ENCODE measurements around the gene SESTD1. TPM values are rescaled to one million over a fixed set of nuclear protein-coding genes. Genes with fewer than 3 reads are reported as not detected.

Gene SESTD1
- total RNA-seq, 1 experiment from 2014 or later, result 26.9 TPM

DNA sequence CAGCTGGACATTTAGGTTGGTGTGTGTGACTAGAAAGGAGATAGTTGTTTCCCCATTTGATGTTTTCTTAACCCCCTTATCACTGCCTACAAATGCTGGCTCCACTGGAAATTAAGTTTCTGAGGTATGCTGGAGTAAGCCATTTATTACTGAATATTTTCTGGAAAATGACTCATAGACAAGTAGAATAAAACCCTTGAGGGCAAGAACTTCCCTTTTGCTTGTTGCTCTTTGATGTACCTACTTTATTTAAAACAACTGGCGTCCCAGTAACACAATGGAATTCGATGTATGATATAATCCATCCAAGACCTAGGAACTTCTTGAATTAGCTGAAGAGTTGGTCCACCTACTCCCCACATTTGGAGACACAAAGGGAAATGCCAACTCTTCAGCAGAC, 33.3 kb upstream of the SESTD1 start:
- ChIA-PET CTCF (no interaction called here), POLR2A (ENCODE audit: low non-redundant PET) (no interaction called here)
- DNase-seq (ENCODE audit: low spot score), result no peak
- H3K36me3 ChIP-seq (ENCODE audit: insufficient read depth, low read length, poor library complexity, severe bottlenecking), result no peaks in the 10 kb centered on the region
- TF ChIP-seq EZH2 (IDR thresholded peaks at IDR 0.05; ENCODE audit: borderline replicate concordance, low read depth, low read length, poor library complexity, severe bottlenecking), result no peak
- TF ChIP-seq, protein P1, sequence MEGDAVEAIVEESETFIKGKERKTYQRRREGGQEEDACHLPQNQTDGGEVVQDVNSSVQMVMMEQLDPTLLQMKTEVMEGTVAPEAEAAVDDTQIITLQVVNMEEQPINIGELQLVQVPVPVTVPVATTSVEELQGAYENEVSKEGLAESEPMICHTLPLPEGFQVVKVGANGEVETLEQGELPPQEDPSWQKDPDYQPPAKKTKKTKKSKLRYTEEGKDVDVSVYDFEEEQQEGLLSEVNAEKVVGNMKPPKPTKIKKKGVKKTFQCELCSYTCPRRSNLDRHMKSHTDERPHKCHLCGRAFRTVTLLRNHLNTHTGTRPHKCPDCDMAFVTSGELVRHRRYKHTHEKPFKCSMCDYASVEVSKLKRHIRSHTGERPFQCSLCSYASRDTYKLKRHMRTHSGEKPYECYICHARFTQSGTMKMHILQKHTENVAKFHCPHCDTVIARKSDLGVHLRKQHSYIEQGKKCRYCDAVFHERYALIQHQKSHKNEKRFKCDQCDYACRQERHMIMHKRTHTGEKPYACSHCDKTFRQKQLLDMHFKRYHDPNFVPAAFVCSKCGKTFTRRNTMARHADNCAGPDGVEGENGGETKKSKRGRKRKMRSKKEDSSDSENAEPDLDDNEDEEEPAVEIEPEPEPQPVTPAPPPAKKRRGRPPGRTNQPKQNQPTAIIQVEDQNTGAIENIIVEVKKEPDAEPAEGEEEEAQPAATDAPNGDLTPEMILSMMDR (conservative IDR thresholded peaks at IDR 0.05; ENCODE audit: low read depth, low read length), result no peak
- H3K4me3 ChIP-seq (ENCODE audit: low read depth, low read length, poor library complexity, severe bottlenecking), result no peak overlapping the region
- BruUV-seq (replicated peaks), result no TSS peak
- H3K9me3 ChIP-seq (ENCODE audit: low read depth, low read length, poor library complexity, severe bottlenecking), result no peaks in the 10 kb centered on the region
- no peak overlapping the region for H3K27ac ChIP-seq (ENCODE audit: low read depth, low read length, poor library complexity, severe bottlenecking)
- no peaks in the 10 kb centered on the region for H3K4me1 ChIP-seq (ENCODE audit: insufficient read depth, low read length, poor library complexity, severe bottlenecking)
- H3K27me3 ChIP-seq (replicated peaks; ENCODE audit: insufficient read depth, low read depth, low read length, poor library complexity), result no peaks in the 10 kb centered on the region
- intact Hi-C loops (cut with micrococcal nuclease; ENCODE audit: unreplicated experiment), result no loop called here

DNA sequence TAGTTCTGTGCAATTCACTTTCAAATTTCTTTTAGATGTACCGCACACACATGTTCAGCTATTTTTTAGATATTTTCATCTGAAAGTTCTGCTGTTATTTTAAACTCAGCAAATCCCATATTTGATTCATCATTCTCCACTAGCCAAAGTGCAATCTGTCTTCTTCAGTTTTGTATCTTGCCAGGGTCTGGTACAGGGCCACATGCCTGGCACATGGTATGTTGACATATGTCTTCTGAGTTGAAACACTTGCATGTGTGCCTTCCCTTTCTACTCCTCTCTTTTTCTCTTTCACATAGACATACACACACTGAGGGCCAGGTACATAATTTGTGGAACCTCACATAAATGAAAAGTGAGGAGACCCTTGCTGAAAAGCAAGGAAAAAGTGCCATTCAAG, 25.7 kb upstream of the SESTD1 start:
- no peaks in the 10 kb centered on the region for H3K4me1 ChIP-seq (ENCODE audit: insufficient read depth, low read length, poor library complexity, severe bottlenecking)
- H3K27ac ChIP-seq (ENCODE audit: low read depth, low read length, poor library complexity, severe bottlenecking), result no peak overlapping the region
- no peak overlapping the region for H3K4me3 ChIP-seq (ENCODE audit: low read depth, low read length, poor library complexity, severe bottlenecking)
- H3K36me3 ChIP-seq (ENCODE audit: insufficient read depth, low read length, poor library complexity, severe bottlenecking), result no peaks in the 10 kb centered on the region
- BruUV-seq (replicated peaks), result no TSS peak
- CTCF ChIA-PET, result no interaction called here
- POLR2A ChIA-PET (ENCODE audit: low non-redundant PET), result no interaction called here
- H3K9me3 ChIP-seq (ENCODE audit: low read depth, low read length, poor library complexity, severe bottlenecking), result no peaks in the 10 kb centered on the region
- TF ChIP-seq EZH2 (IDR thresholded peaks at IDR 0.05; ENCODE audit: borderline replicate concordance, low read depth, low read length, poor library complexity, severe bottlenecking), result no peak
- TF ChIP-seq, protein P1 (conservative IDR thresholded peaks at IDR 0.05; ENCODE audit: low read depth, low read length), result no peak
- intact Hi-C loops (cut with micrococcal nuclease; ENCODE audit: unreplicated experiment), result no loop called here
- no peak for DNase-seq (ENCODE audit: low spot score)
- H3K27me3 ChIP-seq (replicated peaks; ENCODE audit: insufficient read depth, low read depth, low read length, poor library complexity), result no peaks in the 10 kb centered on the region

DNA sequence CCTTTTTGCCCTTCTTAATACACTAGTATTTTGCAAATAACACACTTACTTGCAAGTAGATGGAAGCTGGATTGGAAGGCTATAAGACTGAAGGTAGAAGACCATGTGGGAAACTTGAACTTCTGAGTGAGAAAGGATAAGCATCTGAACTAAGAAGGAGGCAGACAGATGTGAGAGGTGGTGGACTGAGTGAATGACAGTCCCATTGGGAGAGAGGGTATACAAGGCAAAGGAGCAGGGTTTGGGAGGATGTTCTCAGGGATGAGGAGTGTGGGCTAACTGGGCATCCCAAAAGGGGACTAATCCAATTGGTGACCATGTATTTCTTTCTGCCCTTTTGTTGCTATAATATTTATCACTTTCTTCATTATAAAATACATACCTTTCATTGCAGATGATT, 20.4 kb upstream of the SESTD1 start:
- DNase-seq (ENCODE audit: low spot score), result no peak
- POLR2A ChIA-PET (ENCODE audit: low non-redundant PET), result no interaction called here
- Histone ChIP-seq H3K36me3 (ENCODE audit: insufficient read depth, low read length, poor library complexity, severe bottlenecking) (no peaks in the 10 kb centered on the region), H3K9me3 (ENCODE audit: low read depth, low read length, poor library complexity, severe bottlenecking) (no peaks in the 10 kb centered on the region), H3K27ac (ENCODE audit: low read depth, low read length, poor library complexity, severe bottlenecking) (no peak overlapping the region), H3K27me3 (replicated peaks; ENCODE audit: insufficient read depth, low read depth, low read length, poor library complexity) (no peaks in the 10 kb centered on the region), H3K4me1 (ENCODE audit: insufficient read depth, low read length, poor library complexity, severe bottlenecking) (no peaks in the 10 kb centered on the region), H3K4me3 (ENCODE audit: low read depth, low read length, poor library complexity, severe bottlenecking) (no peak overlapping the region)
- TF ChIP-seq, protein P1 (conservative IDR thresholded peaks at IDR 0.05; ENCODE audit: low read depth, low read length), result no peak
- TF ChIP-seq EZH2 (IDR thresholded peaks at IDR 0.05; ENCODE audit: borderline replicate concordance, low read depth, low read length, poor library complexity, severe bottlenecking), result no peak
- intact Hi-C loops (cut with micrococcal nuclease; ENCODE audit: unreplicated experiment), result no loop called here
- no TSS peak for BruUV-seq (replicated peaks)
- CTCF ChIA-PET, result no interaction called here

Data from A673 (cell line).